G401 (cell line): ENCODE measurements around the gene MBNL1. TPM values are rescaled to one million over a fixed set of nuclear protein-coding genes. Genes with fewer than 3 reads are reported as not detected.
"Not testable (repeated sequence)": the region's sequence is repeated elsewhere in the genome, so short reads cannot be mapped to it uniquely, and the experiment has no call there.

Experiments used
- DNase-seq: peaks from one replicate; pipeline ENCODE4 v3.0.0-alpha.2; 2015; ENCODE audit warnings: low spot score
- in situ Hi-C: cut with HindIII; loops from 2 replicates; pipeline ENCODE4 v1.10.0; 2016; ENCODE audit warnings: low sequenced_read_pairs, mixed read lengths
- total RNA-seq: library from RNA; depleted of rRNA; stranded (reverse); fragments of >200 nt; shearing (Covaris generic); gene quantifications from 2 replicates; pipeline ENCODE4 v1.2.3, GENCODE V29; 2014

MBNL1 gene
- total RNA-seq, 1 experiment from 2014 or later, result 61.2 TPM

- DNase-seq, result no peak
- in situ Hi-C loops, result no loop called here
Observed at GRCh38 chr3:152382312-152383135, 113.8 kb downstream of the MBNL1 start.

- in situ Hi-C loops, result no loop called here
- no peak for DNase-seq
Observed at GRCh38 chr3:152383136-152383606, 114.4 kb downstream of the MBNL1 start.

GRCh38 chr3:152384412-152384811 lies 115.7 kb downstream of the MBNL1 start:
- in situ Hi-C loops, result no loop called here
- peak; percentile 45 for DNase-seq

- in situ Hi-C loops, result no loop called here
Observed at GRCh38 chr3:152385761-152386160, 117.0 kb downstream of the MBNL1 start.

GRCh38 chr3:152386208-152386607 lies 117.5 kb downstream of the MBNL1 start:
- no peak for DNase-seq
- in situ Hi-C loops, result no loop called here

More at GRCh38 chr3:152385761-152386160, 117.0 kb downstream of the MBNL1 start:
- no peak for DNase-seq

- in situ Hi-C loops, result no loop called here
- no peak for DNase-seq
Observed at GRCh38 chr3:152388631-152389030, 119.9 kb downstream of the MBNL1 start.

GRCh38 chr3:152389316-152389934 lies 120.7 kb downstream of the MBNL1 start:
- no peak for DNase-seq
- in situ Hi-C loops, result no loop called here

GRCh38 chr3:152390647-152391046 lies 121.9 kb downstream of the MBNL1 start:
- in situ Hi-C loops, result no loop called here
- no peak for DNase-seq

- no peak for DNase-seq
- in situ Hi-C loops, result no loop called here
Observed at GRCh38 chr3:152391671-152392070, 122.9 kb downstream of the MBNL1 start.

- in situ Hi-C loops, result no loop called here
- DNase-seq, result no peak
Observed at GRCh38 chr3:152392272-152392880, 123.6 kb downstream of the MBNL1 start.

GRCh38 chr3:152394246-152394645 lies 125.5 kb downstream of the MBNL1 start:
- in situ Hi-C loops, result no loop called here

GRCh38 chr3:152395764-152396163 lies 127.0 kb downstream of the MBNL1 start:
- DNase-seq, result no peak
- in situ Hi-C loops, result no loop called here

More at GRCh38 chr3:152394246-152394645, 125.5 kb downstream of the MBNL1 start:
- DNase-seq, result no peak

- in situ Hi-C loops, result no loop called here
- DNase-seq, result no peak
Observed at GRCh38 chr3:152396867-152397266, 128.1 kb downstream of the MBNL1 start.

GRCh38 chr3:152397348-152397747 lies 128.6 kb downstream of the MBNL1 start:
- in situ Hi-C loops, DNase-seq: not testable (repeated sequence)

GRCh38 chr3:152398495-152398894 lies 129.8 kb downstream of the MBNL1 start:
- no peak for DNase-seq
- in situ Hi-C loops, result no loop called here

GRCh38 chr3:152399374-152399773 lies 130.6 kb downstream of the MBNL1 start:
- in situ Hi-C loops, result no loop called here
- no peak for DNase-seq

- in situ Hi-C loops, result no loop called here
- DNase-seq, result no peak
Observed at GRCh38 chr3:152400887-152401286, 132.2 kb downstream of the MBNL1 start.

GRCh38 chr3:152402695-152403451 lies 134.1 kb downstream of the MBNL1 start:
- no peak for DNase-seq
- in situ Hi-C loops, result no loop called here

GRCh38 chr3:152403632-152404066 lies 134.9 kb downstream of the MBNL1 start:
- in situ Hi-C loops, result no loop called here

More at GRCh38 chr3:152403632-152404066, 134.9 kb downstream of the MBNL1 start:
- peak; percentile 50 for DNase-seq
